SKM-1 (cell line): ENCODE data around the gene ABTB2.
A peak's percentile ranks its signal among the peaks of the same experiment; 100 is the strongest.

Experiments
- DNase-seq: peaks from one replicate; lab custom pipeline; 2025; ENCODE audit not compliant: unreplicated experiment; lab: John Stamatoyannopoulos, UW

Gene ABTB2

GRCh38 chr11:34154059-34154875, 203.5 kb downstream of the ABTB2 start:
- peak; percentile 66 for DNase-seq

- DNase-seq = no peak
Measured at GRCh38 chr11:34151916-34152845, 205.6 kb downstream of the ABTB2 start.

DNA sequence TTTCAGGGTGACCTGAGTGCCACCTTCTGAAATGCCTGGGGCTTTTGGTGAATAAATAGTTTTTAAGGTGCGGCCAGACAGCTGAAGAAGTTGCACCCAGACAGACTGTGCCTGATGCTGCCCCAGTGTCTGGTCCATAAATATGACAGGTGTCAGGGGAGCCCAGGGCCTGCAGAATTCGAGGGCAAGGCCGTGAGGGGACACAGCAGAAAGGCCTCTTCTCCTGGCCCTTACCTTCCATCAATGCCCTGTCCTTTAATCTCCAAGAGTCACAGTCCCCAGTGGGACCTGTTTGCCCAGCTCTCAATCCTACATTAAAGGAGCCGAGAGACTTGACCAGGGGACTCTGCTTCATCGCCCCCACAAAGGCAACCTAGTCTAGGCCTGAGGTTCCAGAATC, 206.6 kb downstream of the ABTB2 start:
- DNase-seq = no peak

DNA sequence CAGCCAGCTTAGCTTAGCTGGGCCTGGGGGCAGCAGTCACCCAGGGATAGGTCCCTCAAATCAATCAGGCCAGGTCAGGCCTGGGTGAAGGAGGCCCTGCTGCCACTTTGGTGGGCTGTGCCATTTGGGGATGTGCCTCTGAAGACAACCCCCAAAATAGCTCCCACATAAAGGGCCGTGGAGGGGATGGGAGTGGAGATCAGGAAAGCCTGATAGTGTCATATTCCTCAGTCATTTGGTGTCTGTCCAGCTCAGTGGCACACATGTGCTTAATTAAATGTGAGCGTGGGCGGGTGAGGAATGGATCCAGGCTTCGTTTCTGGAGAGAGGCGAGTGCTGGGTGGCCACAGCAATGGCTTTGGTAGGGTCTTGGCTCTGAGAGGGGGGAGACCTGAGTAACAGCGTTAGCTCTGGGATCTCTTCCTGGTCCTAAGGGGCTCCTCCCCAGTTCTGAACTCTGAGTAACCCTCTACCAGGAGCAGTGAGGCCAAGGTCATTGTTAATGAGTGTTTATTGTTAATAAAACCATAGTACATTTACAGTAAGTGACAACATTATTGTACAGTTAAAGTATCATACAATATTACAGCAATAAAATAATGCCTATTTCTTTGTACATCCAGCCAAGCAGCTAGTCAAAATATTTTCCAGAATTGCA, 207.2 kb downstream of the ABTB2 start:
- DNase-seq = no peak

GRCh38 chr11:34149786-34150185, 208.0 kb downstream of the ABTB2 start:
- no peak for DNase-seq

DNA sequence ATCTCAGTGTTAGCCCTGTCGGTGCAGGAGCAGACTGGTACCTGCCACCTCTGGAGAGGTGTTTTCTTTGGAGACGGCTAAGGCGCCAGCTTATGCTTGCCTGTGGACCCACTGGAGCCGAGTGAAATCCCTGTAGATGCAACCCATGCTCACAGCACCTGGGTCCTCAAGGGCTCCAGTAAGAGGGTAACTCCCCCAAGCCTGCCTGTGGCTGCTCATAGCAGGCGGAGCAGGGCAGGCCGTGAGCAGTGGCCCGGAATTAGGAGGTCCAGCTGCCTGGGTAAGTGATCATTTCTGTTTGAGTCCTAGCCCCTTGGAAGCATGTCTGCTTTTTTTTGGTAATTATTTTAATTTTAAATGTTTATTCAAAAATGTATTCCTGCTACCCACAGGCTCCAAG, 208.5 kb downstream of the ABTB2 start:
- DNase-seq = no peak

GRCh38 chr11:34148504-34149165, 209.2 kb downstream of the ABTB2 start:
- peak; percentile 49 for DNase-seq

DNA sequence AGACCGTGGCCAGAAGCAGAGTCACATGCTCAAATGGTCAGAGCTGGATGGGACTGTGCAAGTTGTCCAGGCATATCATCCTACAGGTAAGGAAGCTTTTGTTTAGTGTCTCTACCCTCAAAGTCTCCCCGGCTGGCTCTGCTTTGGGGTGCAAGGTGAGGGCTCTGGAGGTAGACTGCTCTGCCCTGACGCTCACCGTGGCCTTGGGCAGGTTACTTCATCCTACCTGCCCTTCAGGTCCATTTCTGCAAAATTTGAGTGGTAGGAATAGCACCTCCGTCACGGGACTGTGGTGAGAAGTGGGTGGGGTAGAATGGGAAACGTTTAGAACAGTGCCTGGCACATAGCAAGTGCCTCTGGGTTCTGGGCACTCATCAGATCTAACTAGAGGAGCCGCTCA, 210.2 kb downstream of the ABTB2 start:
- no peak for DNase-seq

- DNase-seq = no peak
Measured at GRCh38 chr11:34146866-34147265, 210.9 kb downstream of the ABTB2 start.

DNA sequence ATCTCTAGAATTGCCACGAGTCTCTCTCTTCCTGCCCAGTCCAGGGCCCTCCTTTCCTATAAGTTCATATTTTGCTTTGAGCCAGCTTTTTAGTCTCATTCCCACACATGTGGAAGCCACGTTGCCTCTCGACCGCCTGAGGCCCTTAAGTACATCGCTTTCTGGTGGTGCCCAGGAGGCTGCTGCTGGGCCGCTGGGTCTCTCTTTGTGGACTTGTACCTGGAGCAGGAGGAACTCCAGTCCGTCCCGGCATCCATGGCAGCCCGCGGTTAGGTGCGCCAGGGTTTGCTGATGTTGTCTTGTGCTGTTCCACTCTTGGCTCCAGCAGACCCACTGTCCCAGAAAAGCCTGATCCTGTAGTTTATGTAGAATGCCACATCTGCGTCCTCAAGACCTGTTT, 211.4 kb downstream of the ABTB2 start:
- no peak for DNase-seq

DNA sequence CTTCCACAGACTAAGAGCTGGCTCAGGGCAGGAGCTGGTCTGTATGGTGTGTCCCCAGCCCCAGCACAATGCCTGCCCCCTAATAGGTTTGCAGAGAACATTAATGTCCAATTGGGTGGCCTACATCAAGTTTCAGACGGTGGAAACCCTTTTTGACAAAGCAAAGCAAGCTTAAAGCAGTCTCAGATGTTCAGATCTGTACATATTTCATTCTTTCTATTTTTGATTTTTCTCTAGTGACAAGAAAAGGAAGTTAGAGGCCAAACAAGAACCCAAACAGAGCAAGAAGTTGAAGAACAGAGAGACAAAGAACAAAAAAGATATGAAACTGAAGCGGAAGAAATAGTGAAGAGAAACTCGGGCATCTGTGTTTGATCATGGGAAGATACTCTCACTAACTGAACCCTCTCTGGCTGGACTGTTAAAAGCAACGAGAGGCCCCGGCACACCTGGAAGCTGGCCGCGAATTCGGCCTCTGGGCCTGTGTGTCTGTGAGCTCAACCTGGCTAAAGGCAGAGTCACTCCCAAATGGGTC, 211.9 kb downstream of the ABTB2 start:
- DNase-seq = no peak

DNA sequence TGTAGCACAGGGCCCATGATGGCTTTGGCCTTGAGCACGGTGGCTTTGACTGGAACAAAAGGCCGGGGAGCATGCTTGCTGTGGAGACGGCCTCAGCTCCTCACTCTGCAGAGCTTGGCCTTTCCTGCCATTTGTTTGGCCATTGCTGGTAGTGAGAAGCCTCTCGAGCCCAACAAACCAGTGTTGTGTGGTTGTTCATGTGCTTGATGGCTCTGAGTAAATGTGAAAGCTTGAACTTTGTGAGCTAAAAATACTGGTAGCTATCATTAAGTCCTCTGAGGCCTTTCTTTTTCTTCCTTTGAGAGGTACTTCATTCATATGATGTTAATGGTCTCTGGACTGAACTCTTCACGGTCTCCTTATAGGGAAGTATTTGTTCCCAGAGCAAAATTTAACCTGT, 212.7 kb downstream of the ABTB2 start:
- no peak for DNase-seq

DNA sequence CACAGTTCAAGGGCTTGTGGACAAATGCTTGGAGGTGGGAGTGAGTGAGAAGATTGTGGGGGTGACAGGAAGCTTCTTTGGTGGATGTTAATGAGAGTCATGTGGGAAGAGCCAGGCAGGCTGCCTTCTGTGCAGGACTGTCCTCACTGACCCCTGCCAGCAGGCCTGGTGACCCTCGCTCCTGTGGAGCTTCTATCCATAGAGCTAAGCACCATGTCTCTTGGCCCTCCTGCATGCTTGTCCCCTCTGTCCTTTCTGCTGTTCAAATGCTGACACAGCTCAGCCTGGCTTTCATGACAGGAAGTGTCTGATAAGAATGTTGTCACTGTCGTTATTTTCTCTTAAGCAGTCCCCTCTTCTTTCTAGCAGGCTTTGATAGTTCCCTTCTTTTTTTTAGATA, 214.8 kb downstream of the ABTB2 start:
- no peak for DNase-seq

DNA sequence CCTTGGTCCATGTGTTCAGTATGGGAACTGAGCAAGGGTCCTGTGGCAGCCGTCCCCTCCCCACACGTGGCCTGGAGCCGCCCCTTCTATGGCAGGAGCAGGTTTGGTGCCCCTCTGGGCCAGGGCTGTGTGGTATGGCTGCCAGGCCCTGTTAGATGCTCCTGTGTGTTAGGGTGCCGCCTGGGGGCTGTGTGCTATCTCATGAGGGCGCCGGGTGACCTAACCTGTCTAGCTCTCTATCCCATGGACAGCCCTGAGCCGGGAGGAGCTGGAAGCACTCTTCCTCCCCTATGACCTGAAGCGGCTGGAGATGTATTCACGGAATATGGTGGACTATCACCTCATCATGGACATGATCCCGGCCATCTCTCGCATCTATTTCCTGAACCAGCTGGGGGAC, 217.7 kb downstream of the ABTB2 start:
- no peak for DNase-seq

GRCh38 chr11:34139346-34139745, 218.5 kb downstream of the ABTB2 start:
- DNase-seq = no peak

DNA sequence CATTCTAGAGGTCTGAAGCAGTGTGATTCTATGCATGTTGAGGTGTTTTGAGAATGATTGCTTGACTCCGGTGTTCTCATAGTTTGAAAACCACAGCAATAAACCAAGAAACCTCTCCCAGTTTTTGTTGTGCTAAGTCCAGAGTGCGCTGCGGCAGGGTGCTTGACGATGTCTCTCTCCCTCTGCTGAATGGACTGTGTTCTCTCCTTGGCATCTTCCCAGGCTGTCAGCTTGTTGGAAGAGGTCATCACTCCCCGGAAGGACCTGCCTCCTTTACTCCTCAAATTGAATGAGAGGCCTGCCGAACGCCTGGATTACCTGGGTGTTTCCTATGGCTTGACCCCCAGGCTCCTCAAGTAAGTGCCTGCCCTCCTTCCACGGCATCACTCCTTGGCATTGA, 221.4 kb downstream of the ABTB2 start:
- no peak for DNase-seq

GRCh38 chr11:34135439-34135838, 222.4 kb downstream of the ABTB2 start:
- no peak for DNase-seq

- no peak for DNase-seq
Measured at GRCh38 chr11:34134765-34135164, 223.0 kb downstream of the ABTB2 start.

DNA sequence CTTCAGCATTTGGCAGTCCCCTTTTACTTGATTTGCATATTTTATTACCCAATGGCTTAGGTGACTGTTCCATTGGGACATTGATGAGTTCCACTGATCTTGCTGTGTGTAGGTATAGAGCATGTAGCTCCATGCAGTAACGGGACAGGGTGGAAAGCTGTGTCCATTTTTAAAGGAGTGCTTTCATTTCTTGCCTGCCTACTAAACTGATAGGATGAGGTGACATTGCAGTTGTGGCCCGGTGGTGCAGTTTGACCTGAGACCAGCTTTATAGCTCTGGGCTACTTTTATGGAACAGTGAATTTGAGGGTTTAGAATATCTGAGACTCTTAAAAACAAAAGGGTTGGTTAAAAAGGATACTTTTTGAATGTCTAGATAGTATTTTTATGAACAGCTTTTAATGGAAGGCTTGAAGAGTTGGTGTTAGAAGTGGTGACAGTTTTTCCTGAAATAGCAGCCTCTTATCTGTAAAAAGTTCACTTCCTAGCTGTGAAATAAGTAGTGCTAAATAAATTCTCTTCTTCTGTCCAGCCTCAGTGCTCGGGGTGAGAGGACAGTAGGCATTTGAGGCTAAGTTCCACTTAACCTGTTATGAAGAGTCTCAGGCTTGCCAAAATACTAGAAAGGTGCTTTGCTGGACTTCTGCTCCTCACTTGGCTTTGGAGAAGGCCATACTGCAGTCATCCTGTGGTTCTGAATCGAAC, 225.4 kb downstream of the ABTB2 start:
- DNase-seq = no peak

- no peak for DNase-seq
Measured at GRCh38 chr11:34128824-34129223, 229.0 kb downstream of the ABTB2 start.
